IPS-15b (cell line): ENCODE measurements around the gene CNPY4.
A peak's percentile ranks its signal among the peaks of the same experiment; 100 is the strongest.

ENCODE experiments used
- H3K27me3 ChIP-seq: one replicate; pipeline ENCODE4 v1.6.1; 2013; ENCODE audit warnings: low read length; ENCODE audit not compliant: control insufficient read depth, insufficient read depth
- H3K36me3 ChIP-seq: one replicate; pipeline ENCODE4 v1.6.1; 2013; ENCODE audit warnings: low read length; ENCODE audit not compliant: control insufficient read depth, insufficient read depth
- H3K4me1 ChIP-seq: one replicate; pipeline ENCODE4 v1.6.1; 2013; ENCODE audit warnings: mild to moderate bottlenecking, low read length; ENCODE audit not compliant: control insufficient read depth, insufficient read depth
- H3K4me3 ChIP-seq: one replicate; pipeline ENCODE4 v1.5.1; 2013; ENCODE audit warnings: low read depth, low read length
- H3K9ac ChIP-seq: one replicate; pipeline ENCODE4 v1.6.1; 2013; ENCODE audit warnings: low read depth, mild to moderate bottlenecking, low read length
- H3K9me3 ChIP-seq: one replicate; pipeline ENCODE4 v1.6.1; 2013; ENCODE audit warnings: mild to moderate bottlenecking, low read length; ENCODE audit not compliant: control insufficient read depth, insufficient read depth

CNPY4 gene

DNA sequence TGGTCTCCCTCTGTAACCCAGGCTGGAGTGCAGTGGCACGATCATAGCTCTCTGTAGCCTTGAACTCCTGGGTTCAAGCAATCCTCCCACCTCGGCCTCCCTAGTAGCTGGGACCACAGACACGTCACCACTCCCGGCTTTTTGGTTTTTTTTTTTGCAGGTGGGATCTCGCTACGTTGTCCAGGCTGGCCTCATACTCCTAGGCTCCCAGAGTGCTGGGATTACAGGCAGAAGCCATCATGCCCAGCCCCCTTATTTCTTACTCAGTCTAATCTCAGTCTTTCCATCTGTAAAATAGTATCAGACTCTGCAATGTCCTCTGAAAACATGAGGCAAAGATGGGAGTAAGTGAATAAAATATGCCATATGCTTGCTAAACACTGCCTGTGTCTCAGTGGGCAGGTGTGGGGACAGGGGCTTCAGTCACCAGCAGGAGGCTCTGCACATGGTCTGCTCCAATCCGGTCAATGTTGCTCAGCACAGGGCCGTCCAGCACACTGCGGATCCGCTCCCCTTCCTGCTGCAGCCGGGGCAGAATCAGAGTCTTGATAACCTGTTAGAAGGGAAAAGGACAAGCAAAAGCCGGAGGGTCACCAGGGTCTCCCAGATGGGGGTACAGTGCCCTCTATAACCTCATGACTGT lies 9.8 kb upstream of the CNPY4 start:
- no peaks in the 10 kb centered on the region for H3K27me3 ChIP-seq
- H3K4me1 ChIP-seq: no peaks in the 10 kb centered on the region
- H3K36me3 ChIP-seq: peaks cover 65% of the 10 kb centered on the region
- no peaks in the 10 kb centered on the region for H3K9me3 ChIP-seq
- no peak overlapping the region for H3K9ac ChIP-seq
- no peak overlapping the region for H3K4me3 ChIP-seq

DNA sequence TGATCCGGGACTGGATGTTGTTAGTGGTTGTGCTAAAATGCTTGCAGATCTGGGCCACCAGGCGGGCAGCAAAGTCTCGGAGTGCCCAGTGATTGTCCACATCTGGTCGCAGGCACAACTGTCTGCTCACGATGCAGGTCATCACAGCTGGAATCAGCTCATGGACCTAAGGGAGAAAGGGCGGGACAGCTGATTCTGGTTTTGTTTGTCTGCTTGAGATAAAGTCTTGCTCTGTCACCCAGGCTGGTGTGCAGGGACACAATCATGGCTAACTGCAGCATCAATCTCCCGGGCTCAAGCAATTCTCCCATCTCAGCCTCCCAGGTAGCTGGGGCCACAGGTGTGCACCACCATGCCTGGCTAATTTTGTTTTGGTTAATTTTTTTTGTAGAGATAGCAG lies 8.3 kb upstream of the CNPY4 start:
- H3K36me3 ChIP-seq: peaks cover 58% of the 10 kb centered on the region

DNA sequence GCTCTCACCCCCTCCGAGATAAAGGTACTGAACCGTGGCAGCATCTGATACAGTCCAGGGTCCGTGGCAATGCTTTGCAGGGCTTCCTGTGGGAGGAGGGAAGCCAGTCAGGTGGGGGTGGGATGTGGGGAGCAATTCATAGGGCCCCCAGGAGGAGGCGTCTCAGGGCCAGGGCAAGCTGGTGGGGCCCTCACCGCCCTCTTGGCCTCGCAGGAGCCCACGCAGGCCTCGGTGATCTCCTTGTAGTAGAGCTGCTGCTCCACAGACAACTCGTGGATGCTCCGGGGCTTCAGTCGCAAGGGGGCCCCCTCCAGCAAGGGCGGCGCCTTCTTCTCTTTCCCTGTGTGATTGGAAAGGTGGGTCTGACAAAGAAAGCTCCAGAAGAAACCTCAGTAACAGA lies 7.5 kb upstream of the CNPY4 start:
- peaks cover 52% of the 10 kb centered on the region for H3K36me3 ChIP-seq
- no peak overlapping the region for H3K4me3 ChIP-seq
- no peaks in the 10 kb centered on the region for H3K27me3 ChIP-seq
- no peaks in the 10 kb centered on the region for H3K9me3 ChIP-seq
- H3K9ac ChIP-seq: no peak overlapping the region
- H3K4me1 ChIP-seq: no peaks in the 10 kb centered on the region

More for the DNA sequence above, 8.3 kb upstream of the CNPY4 start:
- Histone ChIP-seq H3K4me3 (no peak overlapping the region), H3K9ac (no peak overlapping the region), H3K9me3 (no peaks in the 10 kb centered on the region), H3K27me3 (no peaks in the 10 kb centered on the region), H3K4me1 (no peaks in the 10 kb centered on the region)

DNA sequence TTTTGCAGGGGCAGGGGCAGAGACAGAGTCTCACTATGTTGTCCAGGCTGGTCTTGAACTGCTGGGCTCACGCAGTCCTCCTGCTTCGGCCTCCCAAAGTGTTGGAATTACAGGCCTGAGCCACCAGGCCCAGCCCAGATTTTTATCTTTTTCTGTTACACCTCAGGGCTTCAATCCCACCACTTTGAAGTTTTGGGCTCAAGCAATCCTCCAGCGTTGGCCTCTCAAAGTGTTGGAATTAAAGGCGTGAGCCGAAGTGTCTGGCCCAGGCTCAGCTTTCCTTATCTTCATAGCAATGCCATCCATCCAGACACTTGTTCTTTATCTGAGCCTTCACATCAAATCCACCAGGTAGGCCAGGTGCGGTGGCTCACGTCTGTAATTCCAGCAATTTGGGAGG lies 4.4 kb upstream of the CNPY4 start:
- no peak overlapping the region for H3K4me3 ChIP-seq
- H3K27me3 ChIP-seq: no peaks in the 10 kb centered on the region
- H3K36me3 ChIP-seq: peaks cover 33% of the 10 kb centered on the region
- no peaks in the 10 kb centered on the region for H3K9me3 ChIP-seq
- no peak overlapping the region for H3K9ac ChIP-seq
- H3K4me1 ChIP-seq: no peaks in the 10 kb centered on the region

DNA sequence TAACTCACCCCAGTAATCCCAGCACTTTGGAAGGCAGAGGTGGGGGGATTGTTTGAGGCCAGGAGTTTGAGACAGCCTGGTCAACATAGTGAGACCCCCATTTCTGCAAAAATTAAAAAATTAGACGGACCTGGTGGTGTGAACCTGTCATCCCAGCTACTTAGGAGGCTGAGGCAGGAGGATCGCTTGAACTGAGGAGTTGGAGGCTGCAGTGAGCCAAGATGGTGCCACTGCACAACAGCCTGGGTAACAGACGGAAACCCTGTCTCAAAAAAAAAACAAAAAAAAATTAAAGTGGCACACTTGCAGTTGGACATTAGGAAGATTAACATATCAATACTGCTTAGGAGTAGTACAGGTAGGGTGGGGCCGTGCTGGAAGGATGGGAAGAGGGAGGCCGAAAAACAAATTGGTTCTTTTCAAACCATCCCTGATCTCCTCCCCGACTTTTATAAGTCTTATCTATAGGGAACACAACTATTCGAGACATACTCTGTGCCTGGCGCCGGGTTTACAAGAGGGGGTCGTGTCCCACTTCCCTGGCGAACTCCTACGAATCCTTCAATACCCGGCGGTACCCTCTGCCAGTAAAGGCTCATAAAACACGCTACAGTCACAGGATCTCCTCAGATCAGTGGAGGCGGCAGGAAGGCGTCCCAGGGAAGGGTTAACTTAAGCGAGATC lies 904 bp upstream of the CNPY4 start:
- Histone ChIP-seq H3K4me3 (peak overlapping the region; percentile 95), H3K27me3 (no peaks in the 10 kb centered on the region), H3K4me1 (peaks cover 4% of the 10 kb centered on the region), H3K9ac (peak overlapping the region; percentile 93), H3K9me3 (no peaks in the 10 kb centered on the region), H3K36me3 (peaks cover 5% of the 10 kb centered on the region)

DNA sequence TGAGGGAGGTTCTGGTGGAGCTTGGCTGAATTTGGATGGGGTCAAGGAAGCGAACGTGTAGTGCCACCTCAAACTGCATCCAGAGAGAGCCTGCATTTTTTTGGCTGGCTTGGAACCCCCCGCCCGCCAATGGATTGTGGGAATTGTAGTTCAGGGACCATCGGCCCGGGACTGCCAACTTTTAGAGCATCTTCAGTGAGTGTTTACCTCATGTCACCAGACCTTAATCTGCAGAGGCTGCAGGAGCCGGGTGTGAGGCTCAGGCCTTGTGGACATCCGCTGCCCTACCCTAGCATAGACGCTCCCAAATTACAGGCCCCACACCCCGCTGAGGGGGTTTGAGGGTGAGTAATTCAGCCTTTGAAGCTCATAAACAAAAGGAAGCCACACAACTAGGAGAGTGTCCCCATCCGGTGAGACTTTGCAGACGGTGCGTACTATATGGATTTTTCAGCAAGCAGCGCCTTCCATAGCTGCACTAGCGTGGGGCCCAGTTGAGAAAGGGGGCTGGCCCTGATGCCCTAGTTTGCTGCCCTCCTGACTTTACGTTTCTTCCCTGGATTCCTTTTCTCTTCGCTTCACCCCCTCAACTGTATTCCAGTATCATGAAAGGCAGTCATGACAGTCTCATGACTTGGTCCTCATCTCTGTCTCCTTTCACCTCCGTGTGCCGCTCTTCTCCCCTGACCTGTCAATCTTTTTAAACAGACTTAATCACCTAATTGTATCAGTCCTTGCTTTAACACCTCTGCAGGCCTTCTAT lies 717 bp downstream of the CNPY4 start:
- H3K9ac ChIP-seq: peak overlapping the region; percentile 27
- peaks cover 4% of the 10 kb centered on the region for H3K4me1 ChIP-seq
- H3K36me3 ChIP-seq: no peaks in the 10 kb centered on the region
- H3K9me3 ChIP-seq: no peaks in the 10 kb centered on the region
- peak overlapping the region; percentile 95 for H3K4me3 ChIP-seq
- no peaks in the 10 kb centered on the region for H3K27me3 ChIP-seq

DNA sequence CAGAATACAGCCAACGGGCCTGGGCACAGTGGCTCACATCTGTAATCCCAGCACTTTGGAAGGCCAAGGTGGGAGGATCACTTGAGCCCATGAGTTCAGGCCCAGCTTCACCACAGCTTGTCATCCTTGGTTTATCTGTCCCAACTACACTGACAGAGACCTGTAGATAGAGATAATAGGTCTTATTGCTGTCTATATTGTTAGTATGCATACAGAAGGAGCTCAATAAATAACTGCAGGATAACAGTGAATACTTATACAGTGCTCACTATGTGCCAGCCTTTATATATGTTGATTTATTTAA lies 1.3 kb downstream of the CNPY4 start:
- Histone ChIP-seq H3K9ac (no peak overlapping the region), H3K4me3 (peak overlapping the region; percentile 95)

DNA sequence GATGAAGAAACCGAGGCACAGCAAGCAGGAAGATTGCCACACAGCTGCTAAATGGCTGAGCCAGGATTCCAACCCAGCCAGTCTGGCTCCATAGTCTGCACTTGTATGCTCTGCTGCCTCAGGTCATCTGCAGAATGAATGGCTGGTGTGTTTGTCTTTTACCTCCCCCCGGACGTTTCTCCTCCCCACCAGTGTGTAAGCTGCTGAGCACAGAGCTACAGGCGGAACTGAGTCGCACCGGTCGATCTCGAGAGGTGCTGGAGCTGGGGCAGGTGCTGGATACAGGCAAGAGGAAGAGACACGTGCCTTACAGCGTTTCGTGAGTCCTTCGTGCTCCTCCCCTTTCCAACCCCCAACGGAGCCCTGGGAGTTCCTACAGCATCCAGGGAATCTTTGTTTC lies 2.6 kb downstream of the CNPY4 start:
- no peaks in the 10 kb centered on the region for H3K36me3 ChIP-seq
- no peak overlapping the region for H3K4me3 ChIP-seq
- peaks cover 4% of the 10 kb centered on the region for H3K4me1 ChIP-seq
- no peak overlapping the region for H3K9ac ChIP-seq
- no peaks in the 10 kb centered on the region for H3K9me3 ChIP-seq
- H3K27me3 ChIP-seq: no peaks in the 10 kb centered on the region

More for the DNA sequence above, 1.3 kb downstream of the CNPY4 start:
- Histone ChIP-seq H3K27me3 (no peaks in the 10 kb centered on the region), H3K4me1 (peaks cover 4% of the 10 kb centered on the region), H3K36me3 (no peaks in the 10 kb centered on the region), H3K9me3 (no peaks in the 10 kb centered on the region)

DNA sequence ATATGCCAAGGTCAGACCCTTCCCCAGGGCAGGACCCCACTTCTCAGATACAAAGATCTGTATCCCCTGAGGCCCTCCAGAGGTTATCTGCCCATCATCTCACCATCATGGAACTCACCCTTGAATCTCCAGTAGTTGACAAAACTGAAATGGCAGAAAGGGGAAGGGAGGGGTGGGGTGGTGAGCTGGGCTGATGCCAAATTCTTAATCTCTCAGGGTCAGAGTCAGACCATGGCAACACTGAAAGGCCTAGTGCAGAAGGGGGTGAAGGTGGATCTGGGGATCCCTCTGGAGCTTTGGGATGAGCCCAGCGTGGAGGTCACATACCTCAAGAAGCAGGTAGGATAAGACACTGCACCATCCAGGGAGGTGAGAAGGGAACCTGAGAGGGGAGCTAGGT lies 3.1 kb downstream of the CNPY4 start:
- Histone ChIP-seq H3K27me3 (no peaks in the 10 kb centered on the region), H3K4me1 (peaks cover 4% of the 10 kb centered on the region), H3K9ac (no peak overlapping the region), H3K36me3 (no peaks in the 10 kb centered on the region), H3K9me3 (no peaks in the 10 kb centered on the region), H3K4me3 (no peak overlapping the region)

DNA sequence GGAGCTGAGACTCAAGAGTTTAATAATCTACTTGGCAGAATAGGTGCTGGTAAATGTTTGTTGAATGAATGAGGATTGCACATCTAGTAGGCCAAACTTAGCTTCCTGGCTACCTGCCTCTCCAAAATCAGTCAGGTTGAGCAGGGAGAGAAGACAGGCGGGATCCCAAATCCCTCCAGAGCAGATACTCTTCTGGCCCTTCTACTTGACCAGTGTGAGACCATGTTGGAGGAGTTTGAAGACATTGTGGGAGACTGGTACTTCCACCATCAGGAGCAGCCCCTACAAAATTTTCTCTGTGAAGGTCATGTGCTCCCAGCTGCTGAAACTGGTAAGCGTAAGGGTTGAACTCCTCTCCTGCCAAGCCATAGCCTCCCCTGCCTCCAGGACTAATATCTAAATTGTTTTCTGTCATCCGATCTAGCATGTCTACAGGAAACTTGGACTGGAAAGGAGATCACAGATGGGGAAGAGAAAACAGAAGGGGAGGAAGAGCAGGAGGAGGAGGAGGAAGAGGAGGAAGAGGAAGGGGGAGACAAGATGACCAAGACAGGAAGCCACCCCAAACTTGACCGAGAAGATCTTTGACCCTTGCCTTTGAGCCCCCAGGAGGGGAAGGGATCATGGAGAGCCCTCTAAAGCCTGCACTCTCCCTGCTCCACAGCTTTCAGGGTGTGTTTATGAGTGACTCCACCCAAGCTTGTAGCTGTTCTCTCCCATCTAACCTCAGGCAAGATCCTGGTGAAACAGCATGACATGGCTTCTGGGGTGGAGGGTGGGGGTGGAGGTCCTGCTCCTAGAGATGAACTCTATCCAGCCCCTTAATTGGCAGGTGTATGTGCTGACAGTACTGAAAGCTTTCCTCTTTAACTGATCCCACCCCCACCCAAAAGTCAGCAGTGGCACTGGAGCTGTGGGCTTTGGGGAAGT lies 5.1 kb downstream of the CNPY4 start:
- Histone ChIP-seq H3K36me3 (no peaks in the 10 kb centered on the region), H3K4me1 (peaks cover 4% of the 10 kb centered on the region), H3K9me3 (no peaks in the 10 kb centered on the region), H3K4me3 (no peak overlapping the region), H3K9ac (no peak overlapping the region), H3K27me3 (peaks cover 17% of the 10 kb centered on the region)

DNA sequence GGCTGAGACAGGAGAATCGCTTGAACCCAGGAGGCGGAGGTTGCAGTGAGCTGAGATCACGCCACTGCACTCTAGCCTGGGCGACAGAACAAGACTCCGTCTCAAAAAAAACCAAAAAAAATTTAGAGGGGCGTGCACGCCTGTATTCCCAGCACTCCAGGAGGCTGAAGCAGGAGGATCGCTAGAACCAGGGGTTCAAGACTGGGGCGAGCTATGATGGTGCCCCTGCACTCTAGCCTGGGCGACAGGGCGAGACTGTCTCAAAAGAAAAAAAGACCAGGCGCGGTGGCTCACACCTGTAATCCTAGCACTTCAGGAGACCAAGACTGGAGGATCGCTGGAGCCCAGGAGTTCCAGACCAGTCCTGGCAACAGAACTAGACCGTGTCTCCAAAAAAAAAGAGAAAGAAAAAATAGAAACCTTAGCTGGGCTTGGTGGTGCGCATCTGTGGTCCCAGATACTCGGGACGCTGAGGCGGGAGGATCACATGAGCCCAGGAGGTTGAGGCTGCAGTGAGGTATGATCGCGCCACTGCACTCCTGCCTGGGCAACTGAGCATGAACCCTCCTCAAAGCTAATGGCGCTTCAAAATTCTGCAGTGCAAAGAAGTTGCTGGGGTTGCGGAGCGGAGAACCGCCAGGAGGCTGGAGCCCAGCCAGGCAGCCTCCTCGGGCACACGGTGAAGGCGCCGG lies 7.0 kb downstream of the CNPY4 start:
- peak overlapping the region; percentile 99 for H3K4me3 ChIP-seq
- H3K4me1 ChIP-seq: no peaks in the 10 kb centered on the region
- H3K36me3 ChIP-seq: no peaks in the 10 kb centered on the region
- H3K27me3 ChIP-seq: peaks cover 17% of the 10 kb centered on the region
- H3K9me3 ChIP-seq: no peaks in the 10 kb centered on the region
- peak overlapping the region; percentile 97 for H3K9ac ChIP-seq
